KMS-11 (cell line): Measurements from ENCODE around the gene NDST1.

Experiments
- H2AFZ ChIP-seq: fragments of 200-600 bp; sonication (generic); 2 replicates; pipeline ENCODE4 v1.6.1; 2016; ENCODE audit warnings: antibody characterized with exemption, mixed run types, low read depth
- H3K27ac ChIP-seq: fragments of 200-600 bp; sonication (generic); 2 replicates; pipeline ENCODE4 v1.6.1; 2016; ENCODE audit warnings: mild to moderate bottlenecking, mixed run types
- H3K27me3 ChIP-seq: fragments of 200-600 bp; sonication (generic); 2 replicates; pipeline ENCODE4 v1.6.1; 2017; ENCODE audit warnings: mild to moderate bottlenecking, low read depth, mixed run types, moderate library complexity; ENCODE audit not compliant: insufficient read depth
- H3K36me3 ChIP-seq: fragments of 200-600 bp; sonication (generic); 2 replicates; pipeline ENCODE4 v1.6.1; 2017; ENCODE audit warnings: mild to moderate bottlenecking, mixed run types; ENCODE audit not compliant: insufficient read depth
- H3K4me1 ChIP-seq: fragments of 200-600 bp; sonication (generic); 2 replicates; pipeline ENCODE4 v1.6.1; 2016; ENCODE audit warnings: mild to moderate bottlenecking, low read depth, mixed run types; ENCODE audit not compliant: poor library complexity, severe bottlenecking
- H3K4me2 ChIP-seq: fragments of 200-600 bp; sonication (generic); 2 replicates; pipeline ENCODE4 v1.7.0; 2016; ENCODE audit warnings: mild to moderate bottlenecking, mixed run types
- H3K4me3 ChIP-seq: fragments of 200-600 bp; sonication (generic); IDR thresholded peaks from 2 replicates; pipeline ENCODE4 v1.6.1; 2017; ENCODE audit warnings: low read depth, low read length, mixed read lengths; ENCODE audit not compliant: insufficient read depth
- H3K79me2 ChIP-seq: fragments of 200-600 bp; sonication (generic); 2 replicates; pipeline ENCODE4 v1.6.1; 2016; ENCODE audit warnings: low read depth, mixed run types; ENCODE audit not compliant: insufficient read depth
- H3K9ac ChIP-seq: fragments of 200-600 bp; sonication (generic); 2 replicates; pipeline ENCODE4 v1.6.1; 2016; ENCODE audit warnings: mild to moderate bottlenecking, mixed run types
- H4K20me1 ChIP-seq: fragments of 200-600 bp; sonication (generic); 2 replicates; pipeline ENCODE4 v1.6.1; 2016; ENCODE audit warnings: mild to moderate bottlenecking, mixed run types; ENCODE audit not compliant: insufficient read depth
- CTCF ChIP-seq: fragments of 200-600 bp; sonication (generic); conservative IDR thresholded peaks from 2 replicates; pipeline ENCODE4 v1.6.1; 2017; ENCODE audit warnings: low read depth, mild to moderate bottlenecking, antibody characterized with exemption, low read length, moderate library complexity, mixed read lengths

NDST1 gene

DNA sequence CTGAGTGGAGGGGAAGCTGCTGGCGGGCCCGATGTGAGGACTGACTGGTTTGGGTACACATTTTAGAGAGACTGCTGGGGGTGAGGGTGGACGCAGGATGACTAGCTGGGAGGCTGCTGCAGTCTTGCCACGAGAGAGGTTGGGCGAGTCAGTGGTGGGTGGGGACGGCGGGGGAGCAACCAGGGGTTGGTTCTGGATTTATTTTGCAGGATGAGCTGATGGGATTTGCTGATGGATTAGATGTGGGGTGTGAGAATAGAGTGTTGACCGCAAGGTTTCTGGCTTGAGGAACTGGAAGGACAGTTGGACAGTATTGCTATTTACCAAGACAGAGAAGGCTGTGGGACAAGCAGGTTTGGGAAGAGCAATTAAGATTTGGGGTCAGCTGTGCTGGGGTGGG is 5.8 kb upstream of the NDST1 start:
- H3K79me2 ChIP-seq: no peaks in the 10 kb centered on the region
- H2AFZ ChIP-seq: no peak overlapping the region
- H3K27ac ChIP-seq: no peak overlapping the region
- H3K4me1 ChIP-seq: no peaks in the 10 kb centered on the region
- H3K36me3 ChIP-seq: no peaks in the 10 kb centered on the region
- TF ChIP-seq CTCF: no peak
- H3K9ac ChIP-seq: no peak overlapping the region
- no peaks in the 10 kb centered on the region for H4K20me1 ChIP-seq
- H3K27me3 ChIP-seq: no peaks in the 10 kb centered on the region
- no peak overlapping the region for H3K4me3 ChIP-seq
- H3K4me2 ChIP-seq: no peak overlapping the region

GRCh38 chr5:150502847-150503246 is 5.1 kb upstream of the NDST1 start:
- no peak overlapping the region for H3K4me3 ChIP-seq
- H3K27ac ChIP-seq: no peak overlapping the region
- TF ChIP-seq CTCF: no peak
- no peaks in the 10 kb centered on the region for H3K27me3 ChIP-seq
- no peaks in the 10 kb centered on the region for H3K4me1 ChIP-seq
- H3K9ac ChIP-seq: no peak overlapping the region
- no peaks in the 10 kb centered on the region for H3K36me3 ChIP-seq
- H3K79me2 ChIP-seq: no peaks in the 10 kb centered on the region
- H3K4me2 ChIP-seq: no peak overlapping the region
- H4K20me1 ChIP-seq: no peaks in the 10 kb centered on the region
- H2AFZ ChIP-seq: no peak overlapping the region

- no peak overlapping the region for H2AFZ ChIP-seq
- no peak overlapping the region for H3K9ac ChIP-seq
- no peaks in the 10 kb centered on the region for H3K79me2 ChIP-seq
- no peaks in the 10 kb centered on the region for H3K36me3 ChIP-seq
- H4K20me1 ChIP-seq: no peaks in the 10 kb centered on the region
- H3K4me3 ChIP-seq: no peak overlapping the region
- H3K4me2 ChIP-seq: no peak overlapping the region
- H3K4me1 ChIP-seq: no peaks in the 10 kb centered on the region
- no peak for TF ChIP-seq CTCF
- no peaks in the 10 kb centered on the region for H3K27me3 ChIP-seq
- no peak overlapping the region for H3K27ac ChIP-seq
These were observed 4.5 kb upstream of the NDST1 start for GRCh38 chr5:150503386-150503785.

DNA sequence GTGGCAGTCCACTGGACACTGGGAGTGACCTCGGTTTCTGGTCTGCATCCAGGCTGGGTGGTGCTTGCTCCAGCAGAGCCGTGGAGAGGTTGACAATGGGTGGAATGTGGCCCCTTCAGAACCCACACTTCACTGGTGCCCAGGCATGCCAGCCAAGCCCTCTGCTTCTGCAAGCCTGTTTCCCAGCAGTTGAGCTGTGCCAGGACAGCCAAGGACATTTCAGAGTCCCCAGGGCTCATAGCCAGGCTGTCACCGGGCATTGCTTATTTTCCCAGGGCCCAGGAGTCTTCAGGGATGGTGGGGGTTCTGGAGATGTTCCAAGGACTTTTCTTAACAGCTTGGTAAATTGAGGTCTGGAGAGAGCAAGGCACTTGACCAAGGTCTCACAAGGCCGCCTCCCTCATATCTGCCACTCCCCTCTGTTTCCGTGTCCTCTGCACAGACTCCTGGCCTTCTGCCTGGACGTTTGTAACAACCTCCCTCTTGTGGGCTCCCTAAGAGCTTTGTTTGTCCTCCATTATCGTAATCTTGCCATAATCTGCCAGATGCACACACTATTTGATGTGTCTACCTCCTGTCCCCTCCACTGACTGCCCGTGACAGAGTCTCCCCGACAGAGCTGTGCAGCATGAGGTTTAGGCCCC is 3.8 kb upstream of the NDST1 start:
- Histone ChIP-seq H3K27ac (no peak overlapping the region), H3K4me3 (no peak overlapping the region), H3K27me3 (no peaks in the 10 kb centered on the region), H3K4me2 (no peak overlapping the region), H2AFZ (no peak overlapping the region), H3K9ac (no peak overlapping the region), H3K79me2 (no peaks in the 10 kb centered on the region), H3K36me3 (no peaks in the 10 kb centered on the region), H3K4me1 (no peaks in the 10 kb centered on the region), H4K20me1 (no peaks in the 10 kb centered on the region)
- TF ChIP-seq CTCF: no peak
